Right lobe of liver (tissue), 4 donors: ENCODE results near the gene ZNF816.

Source experiments
- POLR2A ChIP-seq: fragments of 450-650 bp; IDR thresholded peaks from one replicate; pipeline ENCODE4 v1.6.1; 2017; ENCODE audit warnings: antibody characterized with exemption, mild to moderate bottlenecking
- TF ChIP-seq, protein P1 (sequence below), 4 donors: fragments of 200-600 bp in 3 of 4; fragments of 450-650 bp in 1 of 4; IDR thresholded peaks; one replicate each; pipeline versions ENCODE4 v1.5.1 to v1.8.0; 2016 to 2022; ENCODE audit warnings: antibody characterized with exemption in 4 of 4, mild to moderate bottlenecking in 2 of 4
- donor health status: DM: no; HTN: no; CAD: no.
- donor health status: DM: no; HTN: no; CAD: no.
- donor health status: DM: no; HTN: yes; CAD: no.

- TF ChIP-seq POLR2A = no peak
- TF ChIP-seq, protein P1, sequence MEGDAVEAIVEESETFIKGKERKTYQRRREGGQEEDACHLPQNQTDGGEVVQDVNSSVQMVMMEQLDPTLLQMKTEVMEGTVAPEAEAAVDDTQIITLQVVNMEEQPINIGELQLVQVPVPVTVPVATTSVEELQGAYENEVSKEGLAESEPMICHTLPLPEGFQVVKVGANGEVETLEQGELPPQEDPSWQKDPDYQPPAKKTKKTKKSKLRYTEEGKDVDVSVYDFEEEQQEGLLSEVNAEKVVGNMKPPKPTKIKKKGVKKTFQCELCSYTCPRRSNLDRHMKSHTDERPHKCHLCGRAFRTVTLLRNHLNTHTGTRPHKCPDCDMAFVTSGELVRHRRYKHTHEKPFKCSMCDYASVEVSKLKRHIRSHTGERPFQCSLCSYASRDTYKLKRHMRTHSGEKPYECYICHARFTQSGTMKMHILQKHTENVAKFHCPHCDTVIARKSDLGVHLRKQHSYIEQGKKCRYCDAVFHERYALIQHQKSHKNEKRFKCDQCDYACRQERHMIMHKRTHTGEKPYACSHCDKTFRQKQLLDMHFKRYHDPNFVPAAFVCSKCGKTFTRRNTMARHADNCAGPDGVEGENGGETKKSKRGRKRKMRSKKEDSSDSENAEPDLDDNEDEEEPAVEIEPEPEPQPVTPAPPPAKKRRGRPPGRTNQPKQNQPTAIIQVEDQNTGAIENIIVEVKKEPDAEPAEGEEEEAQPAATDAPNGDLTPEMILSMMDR (IDR thresholded peaks at IDR 0.05) = no peak
Measured at GRCh38 chr19:52963247-52963618, 552 bp upstream of the ZNF816 start.
